HG02852 (cell line): ENCODE data around the gene METTL3.
A peak's percentile ranks its signal among the peaks of the same experiment; 100 is the strongest.
"Not testable (repeated sequence)": the region's sequence is repeated elsewhere in the genome, so short reads cannot be mapped to it uniquely, and the experiment has no call there.

ENCODE experiments used
- ATAC-seq: cut with Tn5 transposase; IDR thresholded peaks from one replicate; pipeline ENCODE4 v1.9.1; 2021; ENCODE audit warnings: mild to moderate bottlenecking, moderate library complexity; ENCODE audit not compliant: unreplicated experiment

METTL3 gene

GRCh38 chr14:21510735-21511657, at the start of gene METTL3:
Gene METTL3, minus strand, starts transcription at chr14:21511340. Its CDS starts 117 bp downstream, at chr14:21511223.
- ATAC-seq = peak; percentile 98

- ATAC-seq = no peak
These were observed 47.6 kb upstream of the METTL3 start for GRCh38 chr14:21558703-21559170.

GRCh38 chr14:21557084-21557901, 46.2 kb upstream of the METTL3 start:
- no peak for ATAC-seq

- ATAC-seq = no peak
These were observed 45.4 kb upstream of the METTL3 start for GRCh38 chr14:21556378-21557083.

GRCh38 chr14:21553266-21553665, 42.1 kb upstream of the METTL3 start:
- ATAC-seq = no peak

- ATAC-seq = not testable (repeated sequence)
These were observed 33.4 kb upstream of the METTL3 start for GRCh38 chr14:21544588-21544987.

- ATAC-seq = no peak
These were observed 32.8 kb upstream of the METTL3 start for GRCh38 chr14:21543963-21544362.

GRCh38 chr14:21543521-21543960, 32.4 kb upstream of the METTL3 start:
- no peak for ATAC-seq

- ATAC-seq = no peak
These were observed 30.4 kb upstream of the METTL3 start for GRCh38 chr14:21541413-21542074.

- no peak for ATAC-seq
These were observed 28.2 kb upstream of the METTL3 start for GRCh38 chr14:21539189-21539940.

GRCh38 chr14:21537090-21537424, 25.9 kb upstream of the METTL3 start:
- ATAC-seq = no peak

GRCh38 chr14:21536418-21537089, 25.4 kb upstream of the METTL3 start:
- ATAC-seq = no peak

GRCh38 chr14:21535545-21536417, 24.6 kb upstream of the METTL3 start:
- ATAC-seq = no peak

GRCh38 chr14:21534576-21534975, 23.4 kb upstream of the METTL3 start:
- no peak for ATAC-seq

GRCh38 chr14:21533294-21533693, 22.2 kb upstream of the METTL3 start:
- no peak for ATAC-seq

GRCh38 chr14:21529515-21529914, 18.4 kb upstream of the METTL3 start:
- ATAC-seq = no peak

GRCh38 chr14:21528381-21529348, 17.5 kb upstream of the METTL3 start:
- ATAC-seq = no peak
